Suprapubic skin (tissue), 4 donors: ENCODE data around the gene NFIB. TPM values are rescaled to one million over a fixed set of nuclear protein-coding genes. Genes with fewer than 3 reads are reported as not detected.

Experiments used
- DNase-seq, 2 donors: peaks; one replicate each; pipeline ENCODE4 v3.0.0-alpha.2; 2019; ENCODE audit warnings: low spot score in 2 of 2
- H3K27ac ChIP-seq: fragments of 200-600 bp; sonication (generic); one replicate; pipeline ENCODE4 v1.5.1; 2019
- H3K27me3 ChIP-seq: fragments of 200-600 bp; sonication (generic); one replicate; pipeline ENCODE4 v1.5.1; 2019
- H3K36me3 ChIP-seq: fragments of 200-600 bp; sonication (generic); one replicate; pipeline ENCODE4 v1.5.1; 2019
- H3K4me1 ChIP-seq: fragments of 200-600 bp; sonication (generic); one replicate; pipeline ENCODE4 v1.5.1; 2019
- H3K4me3 ChIP-seq: fragments of 200-600 bp; sonication (generic); one replicate; pipeline ENCODE4 v1.5.1; 2019; ENCODE audit warnings: mild to moderate bottlenecking
- H3K9me3 ChIP-seq: fragments of 200-600 bp; sonication (generic); one replicate; pipeline ENCODE4 v1.5.1; 2019
- CTCF ChIP-seq, 2 donors: fragments of 200-600 bp in 1 of 2; fragments of 450-650 bp in 1 of 2; sonication (generic) in 1 of 2; IDR thresholded peaks; one replicate each; pipeline ENCODE4 v1.5.1; 2016 to 2019; ENCODE audit warnings: antibody characterized with exemption in 2 of 2, mild to moderate bottlenecking in 1 of 2, moderate library complexity in 1 of 2
- EP300 ChIP-seq: sonication (generic); formaldehyde crosslinking; IDR thresholded peaks from one replicate; pipeline ENCODE4 v1.6.1; 2017; ENCODE audit warnings: antibody characterized with exemption
- POLR2A ChIP-seq, 2 donors: fragments of 450-650 bp; IDR thresholded peaks; one replicate each; pipeline ENCODE4 v1.6.1; 2017; ENCODE audit warnings: antibody characterized with exemption in 2 of 2, mild to moderate bottlenecking in 2 of 2, moderate library complexity in 2 of 2
- POLR2AphosphoS5 ChIP-seq, 3 donors: sonication (generic); formaldehyde crosslinking; IDR thresholded peaks; one replicate each; pipeline ENCODE4 v1.6.1; 2017; ENCODE audit warnings: antibody characterized with exemption in 3 of 3
- WGBS: methylation state at CpG from one replicate; pipeline ENCODE4 v1.1.5; 2018; 5-methylcytosine and 5-hydroxymethylcytosine counted together
- total RNA-seq, 4 donors: library from RNA; depleted of rRNA; stranded (reverse); fragments of >200 nt; gene quantifications; one replicate each; pipeline ENCODE4 v1.1.0, GENCODE V29; 2016

NFIB gene
- total RNA-seq, 4 donors from 2014 or later = 90.4 to 204 (median 112) TPM

- DNase-seq = no peak
- H3K9me3 ChIP-seq = no peaks in the 10 kb centered on the region
- TF ChIP-seq POLR2AphosphoS5 (IDR thresholded peaks at IDR 0.05) (no peak), EP300 (no peak), POLR2A (IDR thresholded peaks at IDR 0.05) (no peak), CTCF (IDR thresholded peaks at IDR 0.05) (no peak)
- peaks cover 70% of the 10 kb centered on the region for H3K4me1 ChIP-seq
- H3K4me3 ChIP-seq = no peak overlapping the region
- no peak overlapping the region for H3K27ac ChIP-seq
- H3K36me3 ChIP-seq = no peaks in the 10 kb centered on the region
- 28% methylated on average over 7 of the region's 7 CpGs for WGBS
- no peaks in the 10 kb centered on the region for H3K27me3 ChIP-seq
Observed at GRCh38 chr9:14272927-14273528, 40.9 kb downstream of the NFIB start.

- TF ChIP-seq POLR2AphosphoS5 (IDR thresholded peaks at IDR 0.05) = no peak
- no peak for TF ChIP-seq EP300
- TF ChIP-seq POLR2A (IDR thresholded peaks at IDR 0.05) = no peak
- no peak for TF ChIP-seq CTCF (IDR thresholded peaks at IDR 0.05)
- Histone ChIP-seq H3K4me3 (no peak overlapping the region), H3K9me3 (no peaks in the 10 kb centered on the region), H3K4me1 (peaks cover 56% of the 10 kb centered on the region), H3K27ac (peak overlapping the region; percentile 9), H3K27me3 (no peaks in the 10 kb centered on the region), H3K36me3 (no peaks in the 10 kb centered on the region)
- 11% methylated on average over 7 of the region's 7 CpGs for WGBS
- DNase-seq = peak in 1 of 2 donors; percentile 70
Observed at GRCh38 chr9:14271093-14271673, 42.8 kb downstream of the NFIB start.

GRCh38 chr9:14270358-14271092, 43.4 kb downstream of the NFIB start:
- no peak overlapping the region for H3K4me3 ChIP-seq
- no peaks in the 10 kb centered on the region for H3K27me3 ChIP-seq
- no peaks in the 10 kb centered on the region for H3K36me3 ChIP-seq
- no peak for TF ChIP-seq EP300
- TF ChIP-seq CTCF (IDR thresholded peaks at IDR 0.05) = no peak
- TF ChIP-seq POLR2AphosphoS5 (IDR thresholded peaks at IDR 0.05) = no peak
- TF ChIP-seq POLR2A (IDR thresholded peaks at IDR 0.05) = no peak
- H3K9me3 ChIP-seq = no peaks in the 10 kb centered on the region
- no peak for DNase-seq
- WGBS = 41% methylated on average over 4 of the region's 4 CpGs
- peak overlapping the region; percentile 8 for H3K27ac ChIP-seq
- peaks cover 56% of the 10 kb centered on the region for H3K4me1 ChIP-seq

GRCh38 chr9:14269916-14270315, 44.0 kb downstream of the NFIB start:
- Histone ChIP-seq H3K36me3 (no peaks in the 10 kb centered on the region), H3K4me3 (no peak overlapping the region), H3K9me3 (no peaks in the 10 kb centered on the region), H3K27ac (no peak overlapping the region), H3K27me3 (no peaks in the 10 kb centered on the region), H3K4me1 (peaks cover 52% of the 10 kb centered on the region)
- no peak for DNase-seq
- TF ChIP-seq CTCF (IDR thresholded peaks at IDR 0.05) = no peak

- Histone ChIP-seq H3K9me3 (no peaks in the 10 kb centered on the region), H3K4me3 (peak overlapping the region; percentile 12), H3K27ac (peak overlapping the region; percentile 15), H3K4me1 (peaks cover 36% of the 10 kb centered on the region), H3K36me3 (no peaks in the 10 kb centered on the region), H3K27me3 (no peaks in the 10 kb centered on the region)
- DNase-seq = no peak
- TF ChIP-seq POLR2A (IDR thresholded peaks at IDR 0.05) (no peak), POLR2AphosphoS5 (IDR thresholded peaks at IDR 0.05) (no peak), CTCF (IDR thresholded peaks at IDR 0.05) (no peak)
- 52% methylated on average over 7 of the region's 7 CpGs for WGBS
Observed at GRCh38 chr9:14263707-14264483, 50.0 kb downstream of the NFIB start.
